NB4 (cell line): Measurements from ENCODE around the gene KLK15.

Source experiments
- MYC ChIP-seq: IDR thresholded peaks from 2 replicates; pipeline ENCODE4 v1.6.1; 2011; ENCODE audit warnings: low read depth, low read length
- POLR2A ChIP-seq: IDR thresholded peaks from 2 replicates; pipeline ENCODE4 v1.6.1; 2011; ENCODE audit warnings: mild to moderate bottlenecking; ENCODE audit not compliant: insufficient read length; ENCODE audit errors: extremely low read depth
- TF ChIP-seq, protein P1 (sequence below): IDR thresholded peaks from one replicate; pipeline ENCODE4 v1.5.1; 2012; ENCODE audit warnings: low read depth, low read length
- TF ChIP-seq, protein P2 (sequence below): IDR thresholded peaks from 2 replicates; pipeline ENCODE4 v1.6.1; 2011; ENCODE audit warnings: low read depth, low read length

DNA sequence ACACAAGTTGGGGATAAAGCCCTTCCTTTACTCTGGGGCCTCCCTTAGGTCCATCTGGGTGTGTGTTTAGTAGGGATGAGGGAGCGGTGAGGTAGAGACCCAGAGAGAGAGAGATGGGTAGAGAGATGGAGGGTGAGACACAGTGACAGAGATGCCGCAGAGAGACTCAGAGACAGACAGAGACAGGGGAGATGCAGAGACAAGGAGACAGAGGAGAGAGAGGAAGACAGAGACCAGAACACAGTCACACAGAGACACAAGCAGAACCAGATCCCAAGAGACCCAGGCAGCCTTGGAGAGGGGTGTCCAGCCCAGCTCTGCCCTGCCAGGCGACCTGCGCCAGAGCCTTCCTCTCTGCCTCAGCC lies 12.1 kb downstream of the KLK15 start:
- TF ChIP-seq, protein P1, sequence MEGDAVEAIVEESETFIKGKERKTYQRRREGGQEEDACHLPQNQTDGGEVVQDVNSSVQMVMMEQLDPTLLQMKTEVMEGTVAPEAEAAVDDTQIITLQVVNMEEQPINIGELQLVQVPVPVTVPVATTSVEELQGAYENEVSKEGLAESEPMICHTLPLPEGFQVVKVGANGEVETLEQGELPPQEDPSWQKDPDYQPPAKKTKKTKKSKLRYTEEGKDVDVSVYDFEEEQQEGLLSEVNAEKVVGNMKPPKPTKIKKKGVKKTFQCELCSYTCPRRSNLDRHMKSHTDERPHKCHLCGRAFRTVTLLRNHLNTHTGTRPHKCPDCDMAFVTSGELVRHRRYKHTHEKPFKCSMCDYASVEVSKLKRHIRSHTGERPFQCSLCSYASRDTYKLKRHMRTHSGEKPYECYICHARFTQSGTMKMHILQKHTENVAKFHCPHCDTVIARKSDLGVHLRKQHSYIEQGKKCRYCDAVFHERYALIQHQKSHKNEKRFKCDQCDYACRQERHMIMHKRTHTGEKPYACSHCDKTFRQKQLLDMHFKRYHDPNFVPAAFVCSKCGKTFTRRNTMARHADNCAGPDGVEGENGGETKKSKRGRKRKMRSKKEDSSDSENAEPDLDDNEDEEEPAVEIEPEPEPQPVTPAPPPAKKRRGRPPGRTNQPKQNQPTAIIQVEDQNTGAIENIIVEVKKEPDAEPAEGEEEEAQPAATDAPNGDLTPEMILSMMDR, result no peak
- TF ChIP-seq POLR2A (no peak), MYC (no peak)
- TF ChIP-seq, protein P2, sequence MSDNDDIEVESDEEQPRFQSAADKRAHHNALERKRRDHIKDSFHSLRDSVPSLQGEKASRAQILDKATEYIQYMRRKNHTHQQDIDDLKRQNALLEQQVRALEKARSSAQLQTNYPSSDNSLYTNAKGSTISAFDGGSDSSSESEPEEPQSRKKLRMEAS, result no peak
